ENCODE measurements around the gene CCT2.

Gene CCT2

DNA sequence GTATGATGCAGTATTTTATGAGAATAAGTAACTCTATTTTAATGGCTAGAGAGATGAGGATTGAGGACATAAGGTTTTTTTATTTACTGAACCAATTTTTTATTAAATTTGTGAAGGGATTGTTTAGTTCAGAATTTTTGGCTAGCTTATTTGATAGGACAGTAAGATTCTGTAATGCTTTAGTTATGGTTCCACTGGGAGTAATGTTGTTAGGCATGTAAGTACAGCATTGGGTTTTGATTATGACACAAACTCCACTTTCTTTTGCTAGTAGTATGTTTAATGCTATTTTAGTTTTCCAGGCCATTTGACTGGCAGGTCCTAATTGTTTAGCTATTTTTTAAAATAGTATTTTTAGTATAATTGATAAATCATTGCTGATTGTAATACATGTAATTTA, 59.3 kb downstream of the CCT2 start:
- no peak for ATAC-seq

DNA sequence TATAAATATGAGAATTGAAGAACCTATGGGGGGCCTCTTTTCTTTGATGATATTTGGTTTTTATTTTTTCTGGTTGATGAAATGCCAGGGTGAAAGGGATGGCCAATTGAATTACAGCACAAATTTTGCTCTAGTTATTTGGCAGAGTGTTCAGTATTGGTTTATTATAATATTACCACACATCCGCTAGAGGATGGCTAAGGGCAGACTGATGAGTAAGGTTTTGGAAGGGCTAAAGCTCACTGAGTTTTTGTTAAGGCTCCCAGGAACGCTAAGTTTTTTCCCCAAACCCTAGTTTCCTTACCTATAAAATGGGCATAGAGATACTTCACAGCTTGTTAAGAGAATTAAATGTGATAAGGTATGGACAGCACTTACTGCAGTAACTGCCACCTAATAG, 59.8 kb downstream of the CCT2 start:
- ATAC-seq, result no peak

DNA sequence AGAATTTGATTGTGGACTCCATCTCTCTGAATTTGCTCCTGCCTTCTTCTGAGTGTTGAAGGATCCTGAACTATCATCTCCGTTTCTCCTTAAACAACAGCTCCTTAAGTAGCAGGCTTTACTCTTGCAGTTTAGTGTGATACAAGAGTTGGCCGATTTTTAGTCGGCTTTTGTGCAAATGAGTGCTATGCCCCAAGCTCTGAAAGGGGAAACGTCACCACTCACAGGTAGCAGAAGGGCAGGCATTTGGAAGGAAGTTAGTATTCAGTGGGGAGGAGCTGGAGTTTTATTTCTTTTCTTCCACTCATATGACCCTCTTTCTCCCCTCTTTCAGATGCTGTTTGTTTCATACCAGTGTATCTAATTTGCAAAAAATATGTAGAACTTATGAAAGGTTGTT, 61.9 kb downstream of the CCT2 start:
- no peak for ATAC-seq

DNA sequence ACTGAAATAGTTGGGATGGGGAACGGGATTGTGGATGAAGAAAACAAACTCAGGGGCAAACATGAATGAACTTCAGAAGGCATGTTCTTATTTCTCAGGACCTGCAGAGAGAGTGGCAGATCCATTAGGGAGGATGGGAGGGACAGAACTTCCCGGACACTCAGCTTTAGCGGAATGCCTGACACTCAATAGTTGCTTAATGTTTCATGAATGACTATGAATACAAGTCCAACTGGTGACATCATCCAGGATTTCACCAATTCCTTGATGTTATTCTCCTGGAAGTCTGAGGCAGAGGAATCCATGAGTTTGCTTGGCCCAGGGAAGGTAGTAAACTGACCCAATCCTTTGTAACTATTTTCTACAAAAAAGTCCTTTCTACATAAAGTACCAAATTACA, 63.2 kb downstream of the CCT2 start:
- no peak for ATAC-seq

DNA sequence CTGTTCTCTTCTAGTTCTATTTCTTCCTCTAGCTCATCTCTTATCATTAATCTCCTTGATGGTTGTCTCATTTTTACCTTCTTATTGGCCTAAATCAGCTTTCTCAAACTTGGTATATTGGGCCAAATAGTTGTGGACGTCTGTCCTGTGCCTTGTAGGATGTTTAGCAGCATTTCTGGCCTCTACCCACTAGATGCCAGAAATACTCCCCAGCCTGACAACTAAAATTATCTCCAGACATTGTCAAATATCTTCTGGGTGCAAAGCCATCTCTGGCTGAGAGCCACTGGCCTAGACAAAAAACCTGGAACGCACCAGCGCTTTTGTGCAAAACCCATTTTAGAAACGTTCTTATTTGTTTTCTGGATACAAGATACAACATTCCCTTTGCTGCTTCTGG, 64.3 kb downstream of the CCT2 start:
- ATAC-seq, result no peak

Measured in activated CD4-positive, CD25-positive, alpha-beta regulatory T cell treated with anti-CD3 and anti-CD28 coated beads, Interleukin-2, amount 50 U/mL, for 24 hours (primary cell).